Spleen (tissue), 11 donors: Measurements from ENCODE around the gene METTL26. TPM values are rescaled to one million over a fixed set of nuclear protein-coding genes. Genes with fewer than 3 reads are reported as not detected.

ENCODE experiments used
- DNase-seq: peaks from one replicate; pipeline ENCODE4 v3.0.0-alpha.2; 2020
- H3K27ac ChIP-seq, 8 donors: fragments of 200-600 bp; sonication (generic) in 7 of 8; 1 replicate in 4 of 8; 2 replicates in 4 of 8; pipeline versions ENCODE4 v1.5.0 to v1.8.0; 2016 to 2021; ENCODE audit warnings: inconsistent platforms in 4 of 8, mild to moderate bottlenecking in 4 of 8, moderate library complexity in 1 of 8
- H3K27me3 ChIP-seq, 7 donors: fragments of 200-600 bp; sonication (generic) in 6 of 7; replicated peaks in 1 of 7; 1 replicate in 4 of 7; 2 replicates in 3 of 7; pipeline versions ENCODE4 v1.5.0 to v1.8.0; 2016 to 2021; ENCODE audit warnings: inconsistent platforms in 3 of 7, mild to moderate bottlenecking in 1 of 7
- H3K36me3 ChIP-seq, 6 donors: fragments of 200-600 bp; sonication (generic) in 5 of 6; 1 replicate in 4 of 6; 2 replicates in 2 of 6; pipeline versions ENCODE4 v1.5.0 to v1.8.0; 2016 to 2021; ENCODE audit warnings: inconsistent platforms in 2 of 6
- H3K4me1 ChIP-seq, 6 donors: fragments of 200-600 bp; sonication (generic) in 5 of 6; 1 replicate in 3 of 6; 2 replicates in 3 of 6; pipeline versions ENCODE4 v1.5.0 to v1.8.0; 2016 to 2021; ENCODE audit warnings: inconsistent platforms in 3 of 6
- H3K4me3 ChIP-seq, 8 donors: fragments of 200-600 bp; sonication (generic) in 7 of 8; 1 replicate in 4 of 8; 2 replicates in 4 of 8; pipeline versions ENCODE4 v1.5.0 to v1.8.0; 2016 to 2021; ENCODE audit warnings: inconsistent platforms in 4 of 8, mild to moderate bottlenecking in 4 of 8, moderate library complexity in 2 of 8
- H3K9me3 ChIP-seq, 8 donors: fragments of 200-600 bp; sonication (generic) in 7 of 8; 1 replicate in 4 of 8; 2 replicates in 4 of 8; pipeline versions ENCODE4 v1.5.0 to v1.8.0; 2016 to 2021; ENCODE audit warnings: inconsistent platforms in 4 of 8
- POLR2A ChIP-seq, 3 donors: fragments of 450-650 bp; IDR thresholded peaks; one replicate each; pipeline ENCODE4 v1.5.1; 2017; ENCODE audit warnings: antibody characterized with exemption in 3 of 3, mild to moderate bottlenecking in 1 of 3
- POLR2AphosphoS5 ChIP-seq, 3 donors: sonication (generic); formaldehyde crosslinking; IDR thresholded peaks; one replicate each; pipeline ENCODE4 v1.5.1; 2017; ENCODE audit warnings: antibody characterized with exemption in 3 of 3
- WGBS, 5 donors: extraction: QIAGEN DNeasy Blood & Tissue Kit in 3 of 5; methylation state at CpG; one replicate each; pipeline versions ENCODE4 v1.1.5 to v1.1.7; 2013 to 2018; 5-methylcytosine and 5-hydroxymethylcytosine counted together
- intact Hi-C: fragments of 100-400 bp; cut with DNase I; formaldehyde crosslinking; loops from one replicate; pipeline ENCODE4 v1.15.0; 2023; ENCODE audit warnings: low total_unique reads
- polyA plus RNA-seq, 3 donors: library from polyadenylated mRNA; stranded (reverse); fragments of 200-250 nt; gene quantifications; one replicate each; pipeline ENCODE4 v1.2.1, GENCODE V29; 2013
- total RNA-seq, 7 donors: library from RNA; depleted of rRNA in 3 of 7; stranded (reverse); fragments of >200 nt in 3 of 7; fragmentation: NEBNext Ultra II Directional in 4 of 7; extraction: Animal tissue kit (Norgen Biotek cat#: 25700) in 4 of 7; gene quantifications; one replicate each; pipeline versions ENCODE4 v1.1.0 to v1.2.1, GENCODE V29; 2016 to 2021
- TF ChIP-seq, protein P1 (sequence below), 11 experiments: fragments of 200-600 bp in 7 of 11; fragments of 450-650 bp in 4 of 11; sonication (generic) in 4 of 11; IDR thresholded peaks in 8 of 11; conservative IDR thresholded peaks in 3 of 11; 1 replicate in 7 of 11; 2 replicates in 4 of 11; pipeline versions ENCODE4 v1.4.0 to v1.8.0; 2016 to 2021; ENCODE audit warnings: antibody characterized with exemption in 11 of 11, inconsistent platforms in 4 of 11, mild to moderate bottlenecking in 1 of 11
- donor health status: healthy with polysubstance abuse.
- donor health status: DM: no; HTN: no; CAD: no; lungs with moderate emphysema.
- donor health status: DM: no; HTN: no; CAD: no.
- donor health status: Bipolar disorder and iron deficiency.
- donor health status: healthy.
- donor health status: DM: no; HTN: no; CAD: no.
- donor health status: DM: yes; HTN: yes; CAD: no.

Gene METTL26
- total and polyA plus RNA-seq, 10 donors, result 39.6 to 165 (median 59.4) TPM

DNA sequence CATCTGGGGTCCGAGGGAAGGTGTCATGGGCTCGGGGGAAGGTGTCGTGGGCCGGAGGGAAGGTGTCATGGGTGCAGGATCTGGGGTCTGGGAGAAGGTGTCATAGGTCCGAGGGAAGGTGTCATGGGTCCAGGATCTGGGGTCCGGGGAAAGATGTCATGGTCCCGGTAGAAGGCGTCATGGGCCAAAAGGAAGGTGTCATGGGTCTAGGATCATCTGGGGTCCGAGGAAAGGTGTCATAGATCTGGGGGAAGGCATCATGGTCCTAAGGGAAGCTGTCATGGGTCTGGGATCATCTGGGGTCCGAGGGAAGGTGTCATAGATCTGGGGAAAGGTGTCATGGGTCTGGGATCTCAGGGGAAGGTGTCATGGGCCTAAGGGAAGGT is 45.3 kb downstream of the METTL26 start:
- Histone ChIP-seq H3K27ac (peak overlapping the region in 4 of 8 donors; percentile 85 to 100 (median 98)), H3K4me1 (peaks cover 26 to 76% (median 60%) of the 10 kb centered on the region in 6 donors), H3K9me3 (no peaks in the 10 kb centered on the region), H3K27me3 (peaks cover 0 to 2% (median 0%) of the 10 kb centered on the region in 7 donors), H3K36me3 (peaks cover 0 to 13% (median 0%) of the 10 kb centered on the region in 6 donors), H3K4me3 (peak overlapping the region; percentile 51 to 96 (median 72))
- intact Hi-C loops, result no loop called here
- 52 to 67% (median 60%) methylated on average over 10 of the region's 10 CpGs for WGBS, 5 donors
- TF ChIP-seq POLR2AphosphoS5 (IDR thresholded peaks at IDR 0.05) (no peak), POLR2A (IDR thresholded peaks at IDR 0.05) (no peak)
- TF ChIP-seq, protein P1, sequence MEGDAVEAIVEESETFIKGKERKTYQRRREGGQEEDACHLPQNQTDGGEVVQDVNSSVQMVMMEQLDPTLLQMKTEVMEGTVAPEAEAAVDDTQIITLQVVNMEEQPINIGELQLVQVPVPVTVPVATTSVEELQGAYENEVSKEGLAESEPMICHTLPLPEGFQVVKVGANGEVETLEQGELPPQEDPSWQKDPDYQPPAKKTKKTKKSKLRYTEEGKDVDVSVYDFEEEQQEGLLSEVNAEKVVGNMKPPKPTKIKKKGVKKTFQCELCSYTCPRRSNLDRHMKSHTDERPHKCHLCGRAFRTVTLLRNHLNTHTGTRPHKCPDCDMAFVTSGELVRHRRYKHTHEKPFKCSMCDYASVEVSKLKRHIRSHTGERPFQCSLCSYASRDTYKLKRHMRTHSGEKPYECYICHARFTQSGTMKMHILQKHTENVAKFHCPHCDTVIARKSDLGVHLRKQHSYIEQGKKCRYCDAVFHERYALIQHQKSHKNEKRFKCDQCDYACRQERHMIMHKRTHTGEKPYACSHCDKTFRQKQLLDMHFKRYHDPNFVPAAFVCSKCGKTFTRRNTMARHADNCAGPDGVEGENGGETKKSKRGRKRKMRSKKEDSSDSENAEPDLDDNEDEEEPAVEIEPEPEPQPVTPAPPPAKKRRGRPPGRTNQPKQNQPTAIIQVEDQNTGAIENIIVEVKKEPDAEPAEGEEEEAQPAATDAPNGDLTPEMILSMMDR (IDR thresholded peaks at IDR 0.05 in 8 of 11, conservative IDR thresholded peaks at IDR 0.05 in 3 of 11), result no peak
- no peak for DNase-seq

DNA sequence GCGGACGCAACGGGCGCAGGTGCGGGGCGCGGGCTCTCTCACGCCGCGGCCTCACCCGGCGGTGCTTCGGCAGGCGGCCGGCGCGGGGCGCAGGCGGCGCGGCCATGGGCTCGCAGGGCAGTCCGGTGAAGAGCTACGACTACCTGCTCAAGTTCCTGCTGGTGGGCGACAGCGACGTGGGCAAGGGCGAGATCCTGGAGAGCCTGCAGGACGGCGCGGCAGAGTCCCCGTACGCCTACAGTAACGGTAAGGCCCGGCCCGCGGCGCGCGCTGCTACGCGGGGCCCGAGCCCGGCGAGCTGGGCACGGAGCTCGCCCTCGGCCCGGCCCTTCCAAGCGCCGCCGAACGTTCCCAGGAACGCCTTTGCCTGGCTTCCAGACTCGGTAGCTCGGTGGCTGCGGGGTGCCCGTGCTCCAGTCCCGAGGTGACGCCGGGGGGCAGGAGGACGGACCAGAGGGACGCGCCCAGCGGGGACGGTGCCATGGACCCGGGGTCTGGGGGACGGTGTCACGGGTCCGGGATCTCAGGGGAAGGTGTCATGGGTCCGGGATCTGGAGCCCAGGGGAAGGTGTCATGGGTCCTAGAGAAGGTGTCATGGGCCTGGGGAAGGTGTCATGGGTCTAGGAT is 45.8 kb downstream of the METTL26 start:
- Histone ChIP-seq H3K4me1 (peaks cover 26 to 71% (median 58%) of the 10 kb centered on the region in 6 donors), H3K4me3 (peak overlapping the region; percentile 51 to 96 (median 72)), H3K27me3 (peaks cover 0 to 7% (median 0%) of the 10 kb centered on the region in 7 donors), H3K27ac (peak overlapping the region; percentile 35 to 100 (median 86)), H3K9me3 (no peaks in the 10 kb centered on the region), H3K36me3 (peaks cover 0 to 13% (median 0%) of the 10 kb centered on the region in 6 donors)
- peak; percentile 92 for DNase-seq
- WGBS, 5 donors, result 0 to 3% (median 1%) methylated on average over 14 to 71 of the region's 71 CpGs
- TF ChIP-seq, protein P1 (IDR thresholded peaks at IDR 0.05 in 8 of 11, conservative IDR thresholded peaks at IDR 0.05 in 3 of 11), result peak in 1 of 11 experiments; percentile 0
- no peak for TF ChIP-seq POLR2A (IDR thresholded peaks at IDR 0.05)
- intact Hi-C loops, result no loop called here

DNA sequence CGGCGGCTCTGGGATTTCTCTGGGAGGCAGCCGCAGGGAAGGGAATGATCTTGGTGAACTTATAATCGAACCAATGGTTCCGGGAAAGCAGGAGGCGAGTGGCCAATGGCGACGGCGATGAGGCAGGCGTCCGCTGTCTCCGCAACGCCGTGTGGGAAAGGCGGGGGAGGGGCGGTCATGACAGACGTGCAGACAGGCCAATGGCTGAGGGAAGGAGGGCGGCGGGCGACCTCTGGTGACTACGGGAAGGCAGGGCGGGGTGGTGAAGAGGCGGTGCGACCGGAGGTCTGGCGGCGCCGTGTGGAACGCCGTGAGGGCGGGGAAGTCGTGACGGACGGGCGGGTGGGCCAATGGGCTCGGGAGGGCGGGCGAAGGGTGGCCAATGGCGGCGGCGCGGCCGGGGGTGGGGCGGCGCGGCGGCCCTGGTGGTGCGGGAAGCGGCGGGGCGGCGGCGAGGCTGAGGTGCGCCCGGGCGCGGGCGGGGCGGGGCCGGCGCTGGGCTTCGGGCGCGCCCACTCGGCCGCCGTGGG is 46.4 kb downstream of the METTL26 start, which contains the start of gene RAB40C:
RAB40C (plus strand) TSS at position 409 of the 530 bp plus-strand sequence. CDS start 226 bp downstream, outside the sequence.
- intact Hi-C loops, result loop anchor here (5.0 kb wide), 1 partner anchor 53 kb away; the partner anchor contains the start of gene MCRIP2
- peak; percentile 99 for DNase-seq
- Histone ChIP-seq H3K4me3 (peak within 1 kb of the TSS; percentile 68 to 100 (median 88)), H3K27me3 (peaks cover 0 to 9% (median 0%) of the 10 kb centered on the region in 7 donors), H3K27ac (peak within 1 kb of the TSS; percentile 94 to 100 (median 98)), H3K9me3 (no peaks in the 10 kb centered on the region), H3K4me1 (peaks cover 26 to 65% (median 56%) of the 10 kb centered on the region in 6 donors), H3K36me3 (peaks cover 0 to 13% (median 0%) of the 10 kb centered on the region in 6 donors)
- WGBS, 5 donors, result 0 to 1% (median 1%) methylated on average over 28 to 67 of the region's 67 CpGs
- TF ChIP-seq, protein P1 (IDR thresholded peaks at IDR 0.05 in 8 of 11, conservative IDR thresholded peaks at IDR 0.05 in 3 of 11), result peak in 7 of 11 experiments; percentile 24 to 52 (median 28)
- TF ChIP-seq POLR2AphosphoS5 (IDR thresholded peaks at IDR 0.05) (peak in 2 of 3 donors; percentile 20 to 38), POLR2A (IDR thresholded peaks at IDR 0.05) (no peak)
